Measurements from ENCODE around the gene PCBD2. TPM values are rescaled to one million over a fixed set of nuclear protein-coding genes. Genes with fewer than 3 reads are reported as not detected.

The PCBD2 gene
- total and polyA plus RNA-seq, 2 of the 8 experiments (the other 6 are each of a cell fraction or from before 2014, with no cell fraction given): 4.8 to 10.3 TPM

GRCh38 chr5:134891473-134891872 lies 13.5 kb upstream of the PCBD2 start:
- Histone ChIP-seq H3K9ac (replicated peaks in 1 of 4; ENCODE audit: extremely low read depth in 1 of 4, low read depth in 3 of 4, low read length in 3 of 4) (no peak overlapping the region), H3K23ac (ENCODE audit: insufficient read length) (no peak overlapping the region), H2AK5ac (ENCODE audit: low read depth, low read length) (no peak overlapping the region), H4K20me1 (replicated peaks in 1 of 2; ENCODE audit: control insufficient read depth in 1 of 2, insufficient read depth in 2 of 2, low read length in 2 of 2) (peaks cover 0 to 1% of the 10 kb centered on the region in 2 experiments), H3K79me1 (ENCODE audit: low read depth, low read length) (no peaks in the 10 kb centered on the region; the same call in 1 of the 2 replicates), H3K27ac (ENCODE audit: low read depth, low read length) (no peak overlapping the region), H3K4me1 (replicated peaks in 1 of 4; ENCODE audit: control insufficient read depth in 3 of 4, insufficient read depth in 4 of 4, low read length in 3 of 4) (peaks cover 0 to 4% (median 0%) of the 10 kb centered on the region in 4 experiments; a peak in 2 of 7 replicates), H2BK20ac (ENCODE audit: low read length) (no peak overlapping the region), H3K18ac (ENCODE audit: extremely low read depth, low read length) (no peak overlapping the region), H3K4me3 (ENCODE audit: extremely low read depth in 1 of 4, insufficient read depth in 2 of 4, low read depth in 3 of 4, low read length in 4 of 4) (no peak overlapping the region), H3K4me2 (ENCODE audit: insufficient read depth in 1 of 2, low read depth in 2 of 2, low read length in 2 of 2) (no peak overlapping the region), H4K8ac (ENCODE audit: extremely low read depth, insufficient read depth, low read length) (no peak overlapping the region), H3K79me2 (ENCODE audit: control insufficient read depth in 1 of 2, insufficient read depth in 2 of 2, low read length in 2 of 2) (no peaks in the 10 kb centered on the region; a peak in 1 of 4 replicates), H2BK120ac (replicated peaks; ENCODE audit: low read depth, low read length) (no peak overlapping the region), H2AFZ (ENCODE audit: low read length) (no peak overlapping the region), H4K91ac (replicated peaks; ENCODE audit: insufficient read length, low read length) (no peak overlapping the region), H3K27me3 (replicated peaks in 1 of 4; ENCODE audit: control insufficient read depth in 3 of 4, extremely low read depth in 1 of 4, insufficient read depth in 3 of 4, low read length in 3 of 4) (no peaks in the 10 kb centered on the region), H2BK5ac (ENCODE audit: low read depth, low read length) (no peak overlapping the region), H3K23me2 (ENCODE audit: low read depth, low read length) (no peaks in the 10 kb centered on the region), H2BK15ac (ENCODE audit: low read length) (no peak overlapping the region), H3K56ac (replicated peaks; ENCODE audit: insufficient read length, low read depth, low read length) (no peak overlapping the region), H3K9me3 (ENCODE audit: insufficient read depth in 2 of 2, low read depth in 1 of 2, low read length in 1 of 2) (no peaks in the 10 kb centered on the region), H4K5ac (ENCODE audit: insufficient read length, low read depth, low read length) (no peak overlapping the region), H2BK12ac (ENCODE audit: low read depth, low read length) (no peak overlapping the region), H3K36me3 (ENCODE audit: control insufficient read depth in 2 of 4, insufficient read depth in 4 of 4, low read length in 3 of 4) (0 out of 8 replicates have a peak, but pooled peaks cover 0 to 3% (median 0%) of the 10 kb centered on the region in 4 experiments), H3K14ac (ENCODE audit: insufficient read length) (no peak overlapping the region), H3K4ac (replicated peaks; ENCODE audit: insufficient read length, low read depth, low read length) (no peak overlapping the region)
- ChIA-PET CTCF (ENCODE audit: partially characterized antibody) (interaction anchor here (1.2 to 3.1 kb wide), 2 partner anchors 12 to 15 kb away, joined by 3 to 18 read pairs; partner anchors contain the start of gene PCBD2), POLR2A (ENCODE audit: partially characterized antibody) (interaction anchor here (0.6 to 3.2 kb wide), 5 partner anchors 10 to 44 kb away, joined by 4 to 13 read pairs (median 4); partner anchors contain the start of genes PCBD2 and TXNDC15)
- TF ChIP-seq JUND (IDR thresholded peaks at IDR 0.05; ENCODE audit: low read length) (no peak), HDAC6 (IDR thresholded peaks at IDR 0.05; ENCODE audit: low read depth, low read length) (no peak)
- no peak for FAIRE-seq
- no peak for DNase-seq (ENCODE audit: low read depth in 1 of 2, low spot score in 2 of 2)
- 90% methylated on average over 1 of the region's 1 CpG; no CpG with 5 or more reads in 1 of the 2 experiments for WGBS, 2 experiments (ENCODE audit: extremely low coverage in 1 of 2, insufficient coverage in 1 of 2, insufficient read length in 1 of 2, insufficient replicate concordance in 2 of 2, low coverage in 1 of 2, low lambda C conversion rate in 2 of 2, missing lambda C conversion rate in 1 of 2)
